Mucosa of descending colon (tissue), 3 donors: ENCODE results near the gene RNF31. TPM values are rescaled to one million over a fixed set of nuclear protein-coding genes. Genes with fewer than 3 reads are reported as not detected.

Experiments used
- ATAC-seq: fragments of 200-7000 bp; cut with Tn5 transposase; one replicate; pipeline ENCODE4 v1.9.1; 2020; ENCODE audit warnings: mild to moderate bottlenecking, moderate library complexity
- DNase-seq, 3 donors: peaks; one replicate each; pipeline ENCODE4 v3.0.0-alpha.2; 2020
- H3K36me3 ChIP-seq: fragments of 200-600 bp; one replicate; pipeline ENCODE4 v1.8.0; 2021; ENCODE audit warnings: low read depth, mild to moderate bottlenecking
- H3K4me1 ChIP-seq: fragments of 200-600 bp; one replicate; pipeline ENCODE4 v1.8.0; 2021; ENCODE audit warnings: low read depth, mild to moderate bottlenecking
- H3K4me3 ChIP-seq: fragments of 200-600 bp; one replicate; pipeline ENCODE4 v1.8.0; 2021; ENCODE audit warnings: mild to moderate bottlenecking
- H3K9me3 ChIP-seq: fragments of 200-600 bp; one replicate; pipeline ENCODE4 v1.8.0; 2021; ENCODE audit warnings: mild to moderate bottlenecking
- CTCF ChIP-seq: fragments of 200-600 bp; IDR thresholded peaks from one replicate; pipeline ENCODE4 v1.8.0; 2022; ENCODE audit warnings: antibody characterized with exemption, mild to moderate bottlenecking
- intact Hi-C, 2 donors: fragments of 100-400 bp; cut with DNase I in 1 of 2; cut with micrococcal nuclease in 1 of 2; formaldehyde crosslinking; loops; one replicate each; pipeline versions ENCODE4 v1.11.0 to v1.11.1; 2022; cut with DNase I, micrococcal nuclease
- total RNA-seq, 3 donors: library from RNA; stranded (reverse); fragmentation: NEBNext Ultra II Directional in 2 of 3; extraction: Animal tissue kit (Norgen Biotek cat#: 25700) in 2 of 3; gene quantifications; one replicate each; pipeline versions ENCODE4 v1.2.1 to v1.2.4, GENCODE V29; 2021 to 2023
- donor health status: DM: no; HTN: no; CAD: no; lungs with moderate emphysema.
- donor health status: DM: no; HTN: no; CAD: no.
- donor health status: DM: no; HTN: yes; CAD: no.

The RNF31 gene
- total RNA-seq, 3 donors from 2014 or later = 52.8 to 66.2 (median 59.0) TPM

- Histone ChIP-seq H3K36me3 (no peaks in the 10 kb centered on the region), H3K4me3 (peak overlapping the region; percentile 98), H3K9me3 (no peaks in the 10 kb centered on the region), H3K4me1 (peaks cover 35% of the 10 kb centered on the region)
- TF ChIP-seq CTCF = no peak
- no peak for DNase-seq
- intact Hi-C loops = no loop called here
- ATAC-seq = no peak
Observed at GRCh38 chr14:24136684-24137528, 10.4 kb upstream of the RNF31 start.

DNA sequence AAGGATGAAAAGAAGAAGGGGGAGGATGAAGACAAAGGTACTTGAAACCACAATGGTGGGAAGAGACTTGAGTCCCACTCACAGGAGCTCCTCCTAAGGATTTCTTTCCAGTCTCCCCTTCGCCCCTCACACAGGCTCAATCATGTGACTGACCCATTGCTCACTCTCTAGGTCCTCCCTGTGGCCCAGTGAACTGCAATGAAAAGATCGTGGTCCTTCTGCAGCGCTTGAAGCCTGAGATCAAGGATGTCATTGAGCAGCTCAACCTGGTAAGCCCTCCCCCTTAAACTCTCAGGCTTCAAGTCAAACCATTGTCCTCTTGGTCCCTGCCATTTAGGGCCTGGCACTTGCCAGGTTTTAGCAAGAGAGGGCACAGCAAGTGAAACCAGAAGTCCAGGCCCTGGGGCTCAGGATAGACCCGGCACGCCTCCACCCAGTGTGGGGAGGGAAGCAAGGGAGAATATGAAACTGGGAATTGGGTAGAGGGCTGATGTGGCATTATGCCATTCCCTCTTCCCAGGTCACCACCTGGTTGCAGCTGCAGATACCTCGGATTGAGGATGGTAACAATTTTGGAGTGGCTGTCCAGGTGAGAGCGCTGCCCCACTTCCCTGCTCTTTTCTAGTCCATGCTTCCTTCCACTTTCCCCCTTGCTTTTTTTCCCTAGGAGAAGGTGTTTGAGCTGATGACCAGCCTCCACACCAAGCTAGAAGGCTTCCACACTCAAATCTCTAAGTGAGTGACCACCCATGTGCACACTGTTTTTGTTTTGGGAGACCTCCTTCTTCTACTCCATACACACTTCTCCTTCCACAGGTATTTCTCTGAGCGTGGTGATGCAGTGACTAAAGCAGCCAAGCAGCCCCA lies 9.5 kb upstream of the RNF31 start:
- H3K36me3 ChIP-seq = no peaks in the 10 kb centered on the region
- no peak for DNase-seq
- no peak overlapping the region for H3K4me3 ChIP-seq
- intact Hi-C loops = no loop called here
- TF ChIP-seq CTCF = no peak
- ATAC-seq = no peak
- H3K9me3 ChIP-seq = no peaks in the 10 kb centered on the region
- peaks cover 43% of the 10 kb centered on the region for H3K4me1 ChIP-seq

- peaks cover 44% of the 10 kb centered on the region for H3K4me1 ChIP-seq
- intact Hi-C loops = no loop called here
- H3K9me3 ChIP-seq = no peaks in the 10 kb centered on the region
- H3K4me3 ChIP-seq = no peak overlapping the region
- no peak for TF ChIP-seq CTCF
- DNase-seq (no peak), ATAC-seq (no peak)
- H3K36me3 ChIP-seq = no peaks in the 10 kb centered on the region
Observed at GRCh38 chr14:24138396-24139271, 8.7 kb upstream of the RNF31 start.

DNA sequence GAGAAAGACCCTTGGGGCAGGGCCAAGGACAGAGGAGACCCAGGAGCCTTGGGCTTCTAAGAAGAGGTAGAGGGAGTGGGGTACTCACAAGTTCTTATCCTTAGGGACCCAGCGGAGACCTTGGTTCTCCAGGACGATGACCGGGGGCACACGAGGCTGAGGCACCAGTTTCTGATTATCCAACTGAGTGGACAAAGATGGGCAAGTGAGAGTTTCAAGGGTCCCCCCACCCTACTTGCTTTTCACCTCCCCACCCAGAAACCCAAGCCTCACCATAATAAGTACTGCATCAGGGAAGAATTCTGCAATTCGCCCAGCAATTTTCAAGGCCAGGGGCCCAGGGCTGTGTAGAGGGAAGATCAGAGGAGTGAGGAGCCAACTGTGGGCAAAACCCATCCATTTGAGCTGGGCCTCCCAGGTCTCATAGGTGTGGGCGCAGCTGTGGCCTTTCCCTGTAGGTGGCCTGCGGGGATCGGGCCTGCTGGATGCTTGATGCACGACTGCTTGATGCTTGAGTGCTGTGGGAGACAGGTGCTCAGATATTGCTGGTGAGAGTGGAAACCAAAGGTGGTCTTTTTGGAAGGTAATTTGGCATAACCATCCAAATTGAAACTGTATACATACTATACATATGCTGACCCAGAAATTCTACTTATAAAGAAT lies 7.9 kb upstream of the RNF31 start:
- intact Hi-C loops = no loop called here
- no peak for TF ChIP-seq CTCF
- H3K9me3 ChIP-seq = no peaks in the 10 kb centered on the region
- H3K4me1 ChIP-seq = peaks cover 44% of the 10 kb centered on the region
- ATAC-seq = no peak
- no peak for DNase-seq
- H3K4me3 ChIP-seq = no peak overlapping the region
- no peaks in the 10 kb centered on the region for H3K36me3 ChIP-seq
